22Rv1 (cell line): ENCODE results near the gene ZNF195.
"Not testable (repeated sequence)": the region's sequence is repeated elsewhere in the genome, so short reads cannot be mapped to it uniquely, and the experiment has no call there.

Experiments
- CTCF ChIP-seq: fragments of 450-650 bp; IDR thresholded peaks from 2 replicates; pipeline ENCODE4 v1.5.1; 2017; ENCODE audit warnings: mild to moderate bottlenecking
- ZFX ChIP-seq: fragments of 450-650 bp; IDR thresholded peaks from 2 replicates; pipeline ENCODE4 v1.6.1; 2017; ENCODE audit warnings: antibody characterized with exemption, borderline replicate concordance

- TF ChIP-seq CTCF, ZFX: not testable (repeated sequence)
Measured at GRCh38 chr11:3406937-3407336, 28.0 kb upstream of the ZNF195 start.
